ENCODE data around the gene RBM38. TPM values are rescaled to one million over a fixed set of nuclear protein-coding genes. Genes with fewer than 3 reads are reported as not detected.

The RBM38 gene
- total and polyA plus RNA-seq, 2 of the 4 experiments (the other 2 are of a cell fraction): 5.2 to 11.9 TPM

GRCh38 chr20:57445774-57446173 is 54.6 kb downstream of the RBM38 start:
- no peak for TF ChIP-seq SMC3 (IDR thresholded peaks at IDR 0.05; ENCODE audit: low read depth, low read length)
- TF ChIP-seq CEBPB (IDR thresholded peaks at IDR 0.05; ENCODE audit: low read depth, low read length): no peak
- no peak for TF ChIP-seq RAD21 (IDR thresholded peaks at IDR 0.05; ENCODE audit: low read length)
- no peak for TF ChIP-seq MXI1 (IDR thresholded peaks at IDR 0.05; ENCODE audit: borderline replicate concordance, low read depth, low read length)
- no peak for TF ChIP-seq POLR2A (IDR thresholded peaks at IDR 0.05; ENCODE audit: low read depth, low read length)
- no peak for TF ChIP-seq NFE2L2 (IDR thresholded peaks at IDR 0.05; ENCODE audit: low read depth, low read length)
- TF ChIP-seq ELK1 (IDR thresholded peaks at IDR 0.05; ENCODE audit: borderline replicate concordance, low read depth, low read length): no peak
- no peak for TF ChIP-seq BHLHE40 (IDR thresholded peaks at IDR 0.05; ENCODE audit: low read depth, low read length)
- no peak for TF ChIP-seq RFX5 (IDR thresholded peaks at IDR 0.05; ENCODE audit: low read depth, low read length)
- no peak for TF ChIP-seq CTCF (conservative IDR thresholded peaks at IDR 0.05; ENCODE audit: low read depth, low read length)
- TF ChIP-seq MAZ (IDR thresholded peaks at IDR 0.05; ENCODE audit: borderline replicate concordance, low read depth, low read length): no peak
- intact Hi-C loops (cut with micrococcal nuclease) (no loop called here), dilution Hi-C loops (cut with HindIII; ENCODE audit: low sequenced_read_pairs, unreplicated experiment) (no loop called here), in situ Hi-C loops (cut with MboI; ENCODE audit: low sequenced_read_pairs) (no loop called here)
- H2BK5ac ChIP-seq (ENCODE audit: low read depth, low read length, poor library complexity, severe bottlenecking): no peak overlapping the region
- POLR2A ChIA-PET (ENCODE audit: unreplicated experiment): no interaction called here
- no peak overlapping the region for H3K4me2 ChIP-seq (ENCODE audit: low read depth, low read length)
- H3K4me1 ChIP-seq (ENCODE audit: control insufficient read depth, insufficient read depth, low read length): peaks cover 6% of the 10 kb centered on the region; the same call in 1 of the 2 replicates
- no peak overlapping the region for H4K91ac ChIP-seq (ENCODE audit: insufficient read depth, low read depth, low read length)
- H2AFZ ChIP-seq (replicated peaks; ENCODE audit: low read length, poor library complexity): no peak overlapping the region
- H3K36me3 ChIP-seq (ENCODE audit: control insufficient read depth, insufficient read depth, low read length): no peaks in the 10 kb centered on the region
- 0 out of 2 replicates have a peak, but pooled peaks cover 3% of the 10 kb centered on the region for H3K9me1 ChIP-seq (ENCODE audit: insufficient read depth, low read length)
- H3K18ac ChIP-seq (ENCODE audit: low read depth, low read length): no peak overlapping the region
- no CpG with 5 or more reads among the region's 3 CpGs for WGBS, 2 experiments (ENCODE audit: extremely low coverage in 2 of 2, insufficient read length in 1 of 2)
- no peak overlapping the region for H3K4me3 ChIP-seq (ENCODE audit: insufficient read depth, low read depth, low read length)
- H2BK15ac ChIP-seq (ENCODE audit: low read depth, low read length): no peak overlapping the region
- no peaks in the 10 kb centered on the region for H4K20me1 ChIP-seq (ENCODE audit: insufficient read depth, low read length)
- no peak overlapping the region for H4K8ac ChIP-seq (ENCODE audit: low read depth in 2 of 2, low read length in 2 of 2)
- DNase-seq: no peak
- no peak overlapping the region for H3K14ac ChIP-seq (replicated peaks; ENCODE audit: low read depth, low read length)
- peaks cover 7% of the 10 kb centered on the region for H3K9me3 ChIP-seq (ENCODE audit: control insufficient read depth, insufficient read depth, low read length)
- no peak overlapping the region for H3K23ac ChIP-seq (ENCODE audit: low read depth, low read length)
- ATAC-seq (ENCODE audit: low read depth): no peak
- no peak overlapping the region for H2BK20ac ChIP-seq (ENCODE audit: low read depth, low read length)
- H2AK9ac ChIP-seq (replicated peaks; ENCODE audit: low read depth, low read length, poor library complexity): no peak overlapping the region
- no peak overlapping the region for H3K27ac ChIP-seq (ENCODE audit: insufficient read depth, low read length)
- no peak overlapping the region for H2AK5ac ChIP-seq (ENCODE audit: low read depth, low read length)
- no peak overlapping the region for H3K4ac ChIP-seq (ENCODE audit: low read depth, low read length)
- H4K5ac ChIP-seq (ENCODE audit: low read depth, low read length): no peak overlapping the region
- no peak overlapping the region for H3K56ac ChIP-seq (ENCODE audit: extremely low read depth, insufficient read depth, low read length)
- BruUV-seq (replicated peaks): no TSS peak
- no peak overlapping the region for H2BK120ac ChIP-seq (ENCODE audit: low read depth, low read length)
- CTCF ChIA-PET: no interaction called here
- peaks cover 10% of the 10 kb centered on the region for H3K27me3 ChIP-seq (ENCODE audit: control insufficient read depth, insufficient read depth, low read length)
- no peak overlapping the region for H3K9ac ChIP-seq (ENCODE audit: low read depth, low read length)
- H3K79me1 ChIP-seq (ENCODE audit: low read depth in 1 of 2, low read length in 2 of 2): no peaks in the 10 kb centered on the region

All from IMR-90 (cell line).